Activated T-helper 17 cell treated with anti-CD3 and anti-CD28 coated beads, Interleukin-2, amount 50 U/mL, for 72 hours (primary cell): ENCODE data around the gene VMAC. TPM values are rescaled to one million over a fixed set of nuclear protein-coding genes. Genes with fewer than 3 reads are reported as not detected.
A peak's percentile ranks its signal among the peaks of the same experiment; 100 is the strongest.

Experiments
- ATAC-seq: fragments of 150-1000 bp; cut with Tn5 transposase; replicated peaks from 2 replicates; pipeline ENCODE4 v1.10.0; 2021; ENCODE audit warnings: mild to moderate bottlenecking, moderate library complexity
- H3K27ac Mint-ChIP-seq: one replicate; pipeline ENCODE4 v1.8.0; 2022; ENCODE audit warnings: mixed read lengths
- H3K27me3 Mint-ChIP-seq: one replicate; pipeline ENCODE4 v1.8.0; 2022; ENCODE audit warnings: mixed read lengths
- H3K36me3 Mint-ChIP-seq: one replicate; pipeline ENCODE4 v1.8.0; 2022; ENCODE audit warnings: low read depth, mild to moderate bottlenecking, mixed read lengths
- H3K4me1 Mint-ChIP-seq: one replicate; pipeline ENCODE4 v1.8.0; 2022; ENCODE audit warnings: mixed read lengths
- H3K4me3 Mint-ChIP-seq: one replicate; pipeline ENCODE4 v1.8.0; 2022; ENCODE audit warnings: mild to moderate bottlenecking, mixed read lengths
- H3K9me3 Mint-ChIP-seq: one replicate; pipeline ENCODE4 v1.8.0; 2022; ENCODE audit warnings: mixed read lengths
- total RNA-seq, 2 donors: library from RNA; stranded (reverse); gene quantifications; one replicate each; pipeline ENCODE4 v1.2.3, GENCODE V29; 2022

VMAC gene
- total RNA-seq, 2 donors from 2014 or later = 3.7 to 4.4 TPM

DNA sequence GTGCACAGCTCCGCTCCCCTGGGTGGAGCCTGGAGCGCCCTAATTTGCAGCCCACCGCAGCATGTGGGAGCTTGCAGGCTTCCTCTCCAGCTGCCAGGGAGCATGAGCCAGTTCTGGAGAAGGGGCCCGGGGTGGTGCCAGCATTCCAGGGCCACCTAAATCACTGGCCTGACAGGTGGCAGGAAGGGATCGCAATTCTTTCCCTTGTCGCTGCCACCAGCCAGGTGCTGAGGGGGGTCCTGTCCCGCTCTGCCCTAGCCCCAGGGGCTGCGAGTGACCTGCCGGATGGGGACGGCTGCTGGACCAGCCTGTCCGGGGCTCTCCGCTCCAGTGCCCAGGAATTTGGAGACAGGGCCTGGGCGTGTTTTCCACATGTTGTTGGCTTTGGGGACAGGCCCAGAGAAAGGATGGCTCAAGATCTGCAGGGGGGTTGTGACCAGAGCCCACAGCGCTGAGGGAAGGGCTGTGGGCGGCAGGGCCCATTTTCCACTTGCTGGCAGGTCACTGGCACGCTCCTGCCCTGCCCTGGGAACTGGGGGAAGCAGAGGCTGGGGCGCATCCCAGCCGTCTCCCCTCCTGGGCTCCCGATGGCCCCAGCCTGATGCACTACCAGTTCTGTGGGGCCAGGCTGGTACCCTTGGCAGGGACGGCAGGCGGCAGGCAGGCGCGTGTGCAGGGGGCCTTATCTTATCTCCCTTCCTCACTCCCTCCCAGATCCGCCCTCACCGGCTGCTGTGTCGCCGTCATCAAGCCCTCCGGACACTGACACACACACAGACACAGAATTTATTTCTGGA is 10.6 kb upstream of the VMAC start:
- Mint-ChIP-seq H3K4me3 (no peak overlapping the region), H3K4me1 (no peaks in the 10 kb centered on the region), H3K27me3 (peaks cover 6% of the 10 kb centered on the region), H3K36me3 (peaks cover 5% of the 10 kb centered on the region), H3K9me3 (no peaks in the 10 kb centered on the region), H3K27ac (no peak overlapping the region)
- no peak for ATAC-seq

DNA sequence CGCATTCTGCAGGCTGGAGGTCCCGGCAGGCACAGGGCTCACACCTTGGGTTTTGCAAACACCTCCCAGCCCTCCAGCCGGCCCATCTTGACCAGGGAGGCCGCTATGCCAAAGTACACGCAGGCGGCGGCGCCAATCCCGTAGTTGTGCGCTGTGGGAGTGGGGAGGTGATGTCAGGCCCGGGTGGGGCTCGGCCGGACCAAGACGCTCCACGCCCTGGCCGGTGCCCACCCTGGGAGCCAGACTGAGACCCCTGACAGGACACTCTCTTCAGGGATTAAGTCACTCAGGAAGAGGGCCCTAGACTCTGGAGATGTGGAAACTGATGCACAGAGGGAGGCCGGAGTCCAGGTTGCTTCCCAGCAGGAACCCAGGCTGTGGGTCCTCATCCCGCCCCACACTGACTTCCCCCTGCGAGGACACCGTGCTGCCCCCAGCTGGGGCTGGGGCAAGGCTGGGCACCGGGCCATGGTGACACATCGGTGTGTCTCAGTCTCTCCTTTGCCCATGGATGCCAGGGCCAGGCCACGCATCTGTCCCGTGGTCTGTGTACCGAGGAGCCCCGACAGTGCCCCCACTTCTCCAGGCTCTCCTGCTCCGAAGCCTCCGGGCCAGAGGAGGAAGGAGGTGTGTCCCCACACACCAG is 9.8 kb upstream of the VMAC start:
- Mint-ChIP-seq H3K27ac (no peak overlapping the region), H3K4me1 (no peaks in the 10 kb centered on the region), H3K36me3 (peaks cover 7% of the 10 kb centered on the region), H3K9me3 (no peaks in the 10 kb centered on the region), H3K4me3 (no peak overlapping the region), H3K27me3 (peaks cover under 1% of the 10 kb centered on the region)
- ATAC-seq = no peak

DNA sequence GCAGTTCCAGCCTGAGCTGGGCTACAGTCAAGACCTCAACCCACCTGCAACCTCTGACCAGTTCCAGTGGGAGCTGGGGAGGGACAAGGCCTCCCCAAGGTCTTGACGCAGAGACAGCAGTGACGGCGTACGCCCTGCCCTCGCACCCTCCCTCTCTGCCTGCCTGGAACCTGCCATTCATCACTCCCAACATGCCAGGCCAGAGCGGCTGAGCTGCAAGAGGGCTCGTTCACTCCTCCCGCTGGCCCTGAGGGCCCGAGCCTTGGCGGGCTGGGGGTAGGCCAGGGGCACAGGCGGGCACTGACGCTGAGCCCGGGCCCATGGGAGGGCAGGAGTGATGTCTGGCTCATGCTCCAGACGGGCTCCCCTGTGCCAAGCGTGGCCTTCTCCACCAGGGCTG is 9.3 kb upstream of the VMAC start:
- no peak for ATAC-seq
- no peaks in the 10 kb centered on the region for H3K9me3 Mint-ChIP-seq
- H3K27me3 Mint-ChIP-seq = no peaks in the 10 kb centered on the region
- H3K36me3 Mint-ChIP-seq = peaks cover 13% of the 10 kb centered on the region
- no peaks in the 10 kb centered on the region for H3K4me1 Mint-ChIP-seq
- no peak overlapping the region for H3K4me3 Mint-ChIP-seq
- no peak overlapping the region for H3K27ac Mint-ChIP-seq

DNA sequence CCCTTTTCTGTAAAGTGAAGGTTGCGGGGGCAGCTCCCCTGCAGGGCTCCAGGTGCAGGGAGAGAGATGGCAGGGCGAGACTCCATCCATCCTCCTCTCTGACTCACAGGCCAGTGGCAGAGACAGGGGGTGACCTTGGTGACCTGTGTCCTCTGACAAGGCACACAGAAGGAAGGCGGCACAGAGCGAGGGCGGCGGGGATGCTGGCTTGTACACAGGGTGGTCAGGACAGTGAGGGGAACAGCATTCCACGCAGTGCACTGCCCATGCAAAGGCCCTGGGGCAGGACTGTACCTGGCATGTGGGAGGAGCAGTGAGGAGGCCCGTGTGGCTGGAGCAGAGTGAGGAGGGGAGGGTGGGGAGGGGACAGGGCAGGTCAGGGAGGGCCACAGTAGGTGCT is 8.8 kb upstream of the VMAC start:
- peaks cover 16% of the 10 kb centered on the region for H3K36me3 Mint-ChIP-seq
- H3K27ac Mint-ChIP-seq = no peak overlapping the region
- H3K27me3 Mint-ChIP-seq = no peaks in the 10 kb centered on the region
- ATAC-seq = no peak
- peaks cover under 1% of the 10 kb centered on the region for H3K4me1 Mint-ChIP-seq
- H3K9me3 Mint-ChIP-seq = no peaks in the 10 kb centered on the region
- no peak overlapping the region for H3K4me3 Mint-ChIP-seq

DNA sequence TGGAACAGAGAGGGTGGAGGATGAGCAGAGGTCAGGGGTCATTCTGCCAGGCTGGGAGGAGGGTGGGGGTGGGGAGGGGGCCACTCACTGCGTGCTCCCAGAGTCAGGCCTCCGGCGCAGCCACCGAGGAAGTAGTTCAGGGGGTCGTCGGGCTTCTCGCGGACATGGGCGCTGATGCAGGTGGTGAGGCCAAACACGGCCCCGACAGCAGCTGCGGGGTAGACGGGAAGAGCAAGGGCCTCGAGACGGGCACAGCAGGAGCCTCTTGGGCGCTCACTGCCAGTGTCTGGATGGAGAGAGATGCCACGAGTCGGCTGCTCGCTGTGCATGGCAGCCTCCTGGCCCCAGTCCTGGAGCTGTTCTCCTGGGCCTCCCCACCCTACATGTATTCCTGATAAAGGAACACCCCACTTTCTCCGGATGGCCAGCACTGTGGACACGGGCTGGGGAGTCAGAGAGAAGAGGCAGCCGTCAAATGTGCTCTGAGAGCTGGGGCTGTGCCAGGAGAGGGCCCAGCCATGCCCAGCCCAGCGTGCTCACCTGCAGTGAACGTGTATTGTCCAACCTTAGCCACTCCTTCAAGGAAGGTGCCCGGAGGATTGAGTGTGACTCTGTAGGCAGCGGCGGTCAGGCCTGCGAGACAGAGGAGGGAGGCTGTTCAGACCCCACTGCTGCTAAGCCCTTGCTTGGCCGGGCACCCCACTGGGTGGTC is 8.2 kb upstream of the VMAC start:
- ATAC-seq = no peak
- H3K27ac Mint-ChIP-seq = no peak overlapping the region
- H3K4me3 Mint-ChIP-seq = no peak overlapping the region
- peaks cover 22% of the 10 kb centered on the region for H3K36me3 Mint-ChIP-seq
- no peaks in the 10 kb centered on the region for H3K9me3 Mint-ChIP-seq
- H3K27me3 Mint-ChIP-seq = no peaks in the 10 kb centered on the region
- peaks cover 5% of the 10 kb centered on the region for H3K4me1 Mint-ChIP-seq

DNA sequence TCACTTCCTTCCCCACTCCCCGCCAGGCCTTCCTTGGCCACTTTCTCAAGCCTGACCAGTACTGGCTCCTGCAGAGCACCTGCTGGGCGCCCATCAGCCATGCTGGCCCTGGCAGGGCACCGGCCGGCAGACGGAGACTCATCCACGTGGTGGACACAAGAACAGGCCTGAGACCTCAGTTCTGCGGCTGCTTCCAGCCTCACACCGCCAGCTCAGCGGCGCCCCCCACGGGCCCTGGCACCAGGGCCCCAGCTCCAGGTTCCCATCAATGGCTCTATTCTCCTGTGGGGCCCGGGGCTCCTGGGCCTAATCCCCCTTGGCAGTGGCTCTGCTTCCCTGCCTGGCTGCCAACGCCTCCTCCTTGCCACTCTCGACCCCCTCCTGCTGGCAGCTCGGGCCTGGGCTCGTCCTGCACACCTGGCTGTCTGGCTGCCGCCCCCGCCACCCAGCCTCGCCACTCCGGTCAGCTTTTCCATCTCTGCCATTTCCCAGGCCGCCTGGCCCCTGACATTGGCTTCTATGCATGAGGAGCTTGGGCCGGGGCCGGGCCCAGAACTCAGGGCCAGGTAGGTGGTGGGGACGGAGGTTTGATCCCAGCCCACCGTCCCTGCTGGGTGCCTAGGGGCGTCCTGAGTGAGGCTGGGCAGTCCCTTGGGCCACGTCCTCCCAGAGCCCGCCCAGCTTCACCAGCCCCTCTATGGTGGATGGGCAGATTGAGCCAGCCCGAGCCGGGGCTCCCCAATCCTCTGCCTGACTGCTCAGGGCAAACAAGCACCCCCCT is 7.3 kb upstream of the VMAC start:
- Mint-ChIP-seq H3K4me3 (no peak overlapping the region), H3K4me1 (peaks cover 5% of the 10 kb centered on the region), H3K27ac (no peak overlapping the region), H3K36me3 (peaks cover 25% of the 10 kb centered on the region), H3K9me3 (no peaks in the 10 kb centered on the region), H3K27me3 (no peaks in the 10 kb centered on the region)
- no peak for ATAC-seq

DNA sequence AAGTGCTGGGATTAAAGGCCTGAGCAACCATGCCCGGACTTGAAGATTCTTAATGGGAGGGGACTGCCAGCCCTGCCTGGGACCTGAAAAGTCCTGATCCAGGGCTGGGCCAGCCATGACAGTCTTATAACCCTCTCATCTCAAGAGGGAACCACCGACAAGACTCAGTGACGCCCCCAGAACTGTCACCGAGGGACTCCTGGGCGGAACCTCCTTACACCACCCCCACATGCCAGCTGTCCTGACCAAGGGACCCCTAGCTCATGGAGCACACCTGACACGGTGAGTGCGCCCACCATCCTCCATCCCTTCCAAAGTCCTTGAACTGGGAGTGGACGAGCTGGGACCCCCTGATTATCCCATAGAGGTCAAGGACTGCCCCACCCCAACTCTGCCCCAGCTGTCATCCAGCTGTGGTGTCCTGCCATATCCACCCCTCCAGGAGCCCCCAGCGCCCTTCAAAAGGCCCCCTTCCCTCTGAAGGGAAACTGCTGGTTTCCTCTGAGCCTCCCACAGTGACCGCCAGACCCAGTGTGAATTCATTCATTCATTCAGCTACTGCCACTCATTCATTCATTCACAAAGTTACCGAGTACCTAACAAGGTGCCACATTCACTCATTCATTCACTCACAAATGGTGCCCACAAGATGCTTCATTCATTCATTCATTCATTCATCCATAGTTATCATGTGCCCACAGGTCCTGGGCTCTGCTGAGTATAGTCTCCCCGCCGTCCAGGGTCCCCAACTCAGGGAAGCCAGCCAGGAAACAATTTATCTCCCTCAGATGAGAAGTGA is 4.7 kb upstream of the VMAC start:
- peaks cover 37% of the 10 kb centered on the region for H3K36me3 Mint-ChIP-seq
- ATAC-seq = no peak
- no peak overlapping the region for H3K4me3 Mint-ChIP-seq
- H3K9me3 Mint-ChIP-seq = no peaks in the 10 kb centered on the region
- H3K27me3 Mint-ChIP-seq = no peaks in the 10 kb centered on the region
- H3K4me1 Mint-ChIP-seq = peaks cover 5% of the 10 kb centered on the region
- no peak overlapping the region for H3K27ac Mint-ChIP-seq

DNA sequence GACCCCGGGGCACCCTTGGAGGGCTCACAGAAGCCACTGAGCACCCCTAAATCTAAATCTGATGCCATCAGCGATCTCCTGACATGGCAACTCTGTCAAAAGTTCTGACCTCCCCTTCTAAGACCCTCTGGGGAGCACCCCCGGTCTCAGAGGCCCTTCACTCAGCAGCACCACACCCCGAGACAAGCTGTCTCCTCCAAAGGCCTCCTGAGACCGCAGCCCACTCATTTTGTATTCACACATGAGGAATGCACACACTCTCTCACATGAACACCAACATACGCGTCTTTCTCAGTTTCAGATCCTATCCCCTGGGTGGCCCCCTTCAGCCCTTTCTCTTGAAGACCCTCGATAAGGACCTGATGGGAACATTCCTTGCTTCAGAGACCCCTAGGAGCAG is 3.7 kb upstream of the VMAC start:
- Mint-ChIP-seq H3K9me3 (no peaks in the 10 kb centered on the region), H3K4me3 (peak overlapping the region; percentile 34), H3K27me3 (no peaks in the 10 kb centered on the region), H3K36me3 (peaks cover 32% of the 10 kb centered on the region), H3K4me1 (peaks cover 5% of the 10 kb centered on the region), H3K27ac (peak overlapping the region; percentile 62)
- ATAC-seq = no peak

DNA sequence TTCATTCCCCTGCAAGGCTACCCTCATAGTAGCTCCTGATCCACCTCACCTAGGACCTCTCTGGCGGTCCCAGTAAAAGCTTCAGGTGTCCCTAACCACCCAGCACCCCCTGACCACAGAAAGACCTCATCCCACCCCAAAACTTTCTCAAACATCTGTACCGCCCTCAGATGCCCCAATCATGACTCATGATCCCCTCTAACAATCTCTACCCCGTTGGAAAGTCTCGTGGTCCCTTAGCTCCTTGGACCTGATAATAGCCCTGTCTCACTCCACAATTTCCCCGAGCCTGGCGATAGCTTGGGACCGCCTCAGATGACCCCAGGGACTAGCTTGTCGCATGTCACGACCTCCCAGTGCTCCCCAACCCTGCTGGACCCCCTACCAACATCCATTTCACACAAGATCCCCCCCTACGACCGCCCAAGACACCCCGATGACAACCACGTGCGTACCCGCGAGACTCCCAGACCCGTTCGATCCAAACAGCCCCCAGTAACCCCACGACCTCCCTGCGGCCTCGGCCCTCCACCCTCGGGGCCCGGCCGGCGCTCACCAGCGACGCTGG is 1.5 kb upstream of the VMAC start:
- H3K4me1 Mint-ChIP-seq = peaks cover 19% of the 10 kb centered on the region
- no peaks in the 10 kb centered on the region for H3K9me3 Mint-ChIP-seq
- H3K36me3 Mint-ChIP-seq = peaks cover 31% of the 10 kb centered on the region
- H3K4me3 Mint-ChIP-seq = peak overlapping the region; percentile 95
- ATAC-seq = no peak
- peak overlapping the region; percentile 99 for H3K27ac Mint-ChIP-seq
- no peaks in the 10 kb centered on the region for H3K27me3 Mint-ChIP-seq

DNA sequence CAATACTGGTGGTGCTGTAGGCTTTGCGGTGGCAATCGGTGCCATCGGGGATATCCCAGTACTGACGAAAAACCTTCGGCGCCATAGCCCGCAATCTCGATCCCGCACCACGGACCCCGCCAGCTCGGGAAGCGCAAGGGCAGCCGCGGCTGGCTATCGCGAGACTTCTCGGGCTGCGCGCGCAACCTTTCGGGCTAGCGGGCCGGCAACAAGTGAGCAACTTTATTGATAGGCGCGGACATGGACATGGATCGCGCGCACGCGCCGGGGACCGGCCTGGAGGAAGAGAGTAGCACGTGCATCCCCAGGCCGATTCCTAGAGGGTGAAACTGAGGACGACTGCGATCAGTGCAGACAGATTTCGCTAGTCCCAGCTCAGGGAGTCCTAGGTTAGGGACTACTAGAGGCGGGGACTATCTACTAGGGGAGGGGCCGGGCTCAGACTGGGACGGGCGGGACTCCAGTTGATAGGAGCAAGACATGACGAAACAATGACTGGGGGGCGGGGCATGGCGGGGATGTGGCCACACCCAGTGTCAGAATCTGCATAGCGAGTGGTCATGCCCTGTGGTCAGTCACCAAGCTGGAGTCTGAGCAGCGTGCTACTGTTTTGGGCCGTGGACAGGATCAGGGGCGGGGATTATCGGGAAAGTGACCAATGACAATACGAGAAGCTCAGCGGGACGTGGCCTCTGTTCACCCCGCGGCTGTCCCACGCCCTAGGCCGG is 884 bp upstream of the VMAC start, which contains the start of gene NDUFA11:
Gene NDUFA11 (minus strand): TSS at position 167 of the 728 bp plus-strand sequence. CDS start 82 bp downstream, at position 85.
- H3K27ac Mint-ChIP-seq = peak within 1 kb of the TSS; percentile 99
- peaks cover 31% of the 10 kb centered on the region for H3K36me3 Mint-ChIP-seq
- ATAC-seq = peak; percentile 68
- peak within 1 kb of the TSS; percentile 95 for H3K4me3 Mint-ChIP-seq
- H3K4me1 Mint-ChIP-seq = peaks cover 19% of the 10 kb centered on the region
- no peaks in the 10 kb centered on the region for H3K9me3 Mint-ChIP-seq
- H3K27me3 Mint-ChIP-seq = no peaks in the 10 kb centered on the region

DNA sequence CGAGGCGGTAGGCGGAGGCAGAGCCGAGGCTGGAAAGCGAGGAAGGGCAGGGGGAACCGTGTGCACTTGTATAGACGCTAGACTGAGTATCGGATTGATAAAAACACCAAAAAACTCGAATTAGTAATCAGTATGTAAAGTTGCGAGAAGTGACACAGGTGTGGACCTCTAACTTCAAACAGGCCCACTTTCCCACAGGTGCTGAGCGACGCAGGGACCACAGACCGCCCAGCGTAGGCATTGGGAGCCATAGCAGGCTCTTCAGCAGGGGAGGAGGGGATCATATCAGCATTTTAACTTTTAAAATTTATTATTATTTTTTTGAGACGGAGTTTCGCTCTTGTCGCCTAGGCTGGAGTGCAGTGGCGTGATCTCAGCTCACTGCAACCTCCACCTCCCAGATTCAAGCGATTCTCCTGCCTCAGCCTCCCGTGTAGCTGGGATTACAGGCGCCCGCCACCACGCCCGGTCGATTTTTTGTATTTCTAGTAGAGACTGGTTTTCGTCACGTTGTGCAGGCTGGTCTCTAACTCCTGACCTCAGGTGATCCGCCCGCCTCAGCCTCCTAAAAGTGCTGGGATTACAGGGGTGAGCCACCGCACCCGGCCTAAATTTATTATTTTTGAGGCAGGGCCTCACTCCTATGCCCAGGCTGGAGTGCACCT is 574 bp downstream of the VMAC start:
- H3K27me3 Mint-ChIP-seq = no peaks in the 10 kb centered on the region
- no peak for ATAC-seq
- H3K4me1 Mint-ChIP-seq = peaks cover 19% of the 10 kb centered on the region
- peak overlapping the region; percentile 99 for H3K27ac Mint-ChIP-seq
- peak overlapping the region; percentile 95 for H3K4me3 Mint-ChIP-seq
- peaks cover 33% of the 10 kb centered on the region for H3K36me3 Mint-ChIP-seq
- no peaks in the 10 kb centered on the region for H3K9me3 Mint-ChIP-seq

DNA sequence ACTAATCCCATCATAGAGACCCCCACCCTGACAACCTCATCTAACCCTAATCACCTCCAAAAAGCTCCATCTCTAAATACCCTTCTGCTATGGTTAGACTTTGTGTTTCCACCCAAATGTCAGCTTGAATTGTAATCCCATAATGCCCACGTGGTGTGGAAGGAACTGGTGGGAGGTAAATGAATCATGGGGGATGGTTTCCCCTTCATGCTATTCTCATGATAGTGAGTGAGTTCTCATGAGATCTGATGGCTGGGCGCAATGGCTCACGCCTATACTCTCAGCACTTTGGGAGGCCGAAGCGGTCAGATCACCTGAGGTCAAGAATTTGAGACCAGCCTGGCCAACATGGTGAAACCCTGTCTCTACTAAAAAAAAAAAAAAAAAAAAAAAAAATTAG is 2.6 kb downstream of the VMAC start:
- H3K9me3 Mint-ChIP-seq = no peaks in the 10 kb centered on the region
- peak overlapping the region; percentile 41 for H3K4me3 Mint-ChIP-seq
- peaks cover 26% of the 10 kb centered on the region for H3K36me3 Mint-ChIP-seq
- H3K4me1 Mint-ChIP-seq = peaks cover 15% of the 10 kb centered on the region
- no peaks in the 10 kb centered on the region for H3K27me3 Mint-ChIP-seq
- peak overlapping the region; percentile 27 for H3K27ac Mint-ChIP-seq
- ATAC-seq = no peak
